Measurements from ENCODE around the gene FAHD1. TPM values are rescaled to one million over a fixed set of nuclear protein-coding genes. Genes with fewer than 3 reads are reported as not detected.

The FAHD1 gene
- total and polyA plus RNA-seq, 9 of the 15 experiments (the other 6 are each of a cell fraction or from before 2014, with no cell fraction given) = 2.2 to 20.9 (median 10.7) TPM

DNA sequence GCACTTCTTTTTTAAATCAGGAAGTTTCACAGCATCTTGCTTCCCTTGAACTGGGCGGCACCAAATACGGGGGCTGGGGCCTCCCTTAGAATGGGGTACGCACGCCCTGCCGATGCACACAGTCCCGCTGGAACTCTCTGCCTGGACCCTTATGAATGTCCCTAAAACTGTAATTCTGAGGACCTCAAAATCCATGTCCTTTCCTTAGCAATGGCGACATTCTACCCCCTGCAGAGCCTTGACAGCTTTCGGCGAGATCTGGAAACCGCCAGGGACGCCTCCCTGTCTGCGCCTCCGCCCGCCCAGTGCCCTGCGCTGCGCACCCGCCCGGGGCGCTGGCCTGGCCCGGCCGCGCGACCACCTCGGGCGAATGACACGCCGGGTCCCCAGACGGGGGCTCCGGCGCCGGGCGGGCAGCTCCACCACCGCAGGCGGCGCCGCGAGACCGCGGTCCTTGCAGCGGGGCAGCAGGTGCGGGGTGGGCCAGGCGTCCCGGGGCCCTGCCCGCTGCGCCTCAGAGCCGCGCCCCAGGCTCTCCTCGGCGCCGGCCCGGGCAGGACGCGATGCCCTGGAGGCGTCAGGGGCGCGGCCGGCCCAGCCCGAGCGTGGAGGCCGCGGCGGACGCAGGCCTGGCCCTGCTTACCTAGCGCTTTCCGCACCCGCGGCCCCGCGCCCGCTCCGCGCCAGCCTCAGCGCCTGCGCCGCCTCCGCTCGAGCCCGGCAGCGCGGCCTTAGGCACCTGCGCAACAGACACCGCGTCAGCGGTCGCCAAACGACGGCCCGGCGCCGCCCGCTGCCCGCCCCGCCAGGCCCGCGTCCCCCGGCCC, 929 bp upstream of the FAHD1 start (continued):
- TF ChIP-seq, protein P1, sequence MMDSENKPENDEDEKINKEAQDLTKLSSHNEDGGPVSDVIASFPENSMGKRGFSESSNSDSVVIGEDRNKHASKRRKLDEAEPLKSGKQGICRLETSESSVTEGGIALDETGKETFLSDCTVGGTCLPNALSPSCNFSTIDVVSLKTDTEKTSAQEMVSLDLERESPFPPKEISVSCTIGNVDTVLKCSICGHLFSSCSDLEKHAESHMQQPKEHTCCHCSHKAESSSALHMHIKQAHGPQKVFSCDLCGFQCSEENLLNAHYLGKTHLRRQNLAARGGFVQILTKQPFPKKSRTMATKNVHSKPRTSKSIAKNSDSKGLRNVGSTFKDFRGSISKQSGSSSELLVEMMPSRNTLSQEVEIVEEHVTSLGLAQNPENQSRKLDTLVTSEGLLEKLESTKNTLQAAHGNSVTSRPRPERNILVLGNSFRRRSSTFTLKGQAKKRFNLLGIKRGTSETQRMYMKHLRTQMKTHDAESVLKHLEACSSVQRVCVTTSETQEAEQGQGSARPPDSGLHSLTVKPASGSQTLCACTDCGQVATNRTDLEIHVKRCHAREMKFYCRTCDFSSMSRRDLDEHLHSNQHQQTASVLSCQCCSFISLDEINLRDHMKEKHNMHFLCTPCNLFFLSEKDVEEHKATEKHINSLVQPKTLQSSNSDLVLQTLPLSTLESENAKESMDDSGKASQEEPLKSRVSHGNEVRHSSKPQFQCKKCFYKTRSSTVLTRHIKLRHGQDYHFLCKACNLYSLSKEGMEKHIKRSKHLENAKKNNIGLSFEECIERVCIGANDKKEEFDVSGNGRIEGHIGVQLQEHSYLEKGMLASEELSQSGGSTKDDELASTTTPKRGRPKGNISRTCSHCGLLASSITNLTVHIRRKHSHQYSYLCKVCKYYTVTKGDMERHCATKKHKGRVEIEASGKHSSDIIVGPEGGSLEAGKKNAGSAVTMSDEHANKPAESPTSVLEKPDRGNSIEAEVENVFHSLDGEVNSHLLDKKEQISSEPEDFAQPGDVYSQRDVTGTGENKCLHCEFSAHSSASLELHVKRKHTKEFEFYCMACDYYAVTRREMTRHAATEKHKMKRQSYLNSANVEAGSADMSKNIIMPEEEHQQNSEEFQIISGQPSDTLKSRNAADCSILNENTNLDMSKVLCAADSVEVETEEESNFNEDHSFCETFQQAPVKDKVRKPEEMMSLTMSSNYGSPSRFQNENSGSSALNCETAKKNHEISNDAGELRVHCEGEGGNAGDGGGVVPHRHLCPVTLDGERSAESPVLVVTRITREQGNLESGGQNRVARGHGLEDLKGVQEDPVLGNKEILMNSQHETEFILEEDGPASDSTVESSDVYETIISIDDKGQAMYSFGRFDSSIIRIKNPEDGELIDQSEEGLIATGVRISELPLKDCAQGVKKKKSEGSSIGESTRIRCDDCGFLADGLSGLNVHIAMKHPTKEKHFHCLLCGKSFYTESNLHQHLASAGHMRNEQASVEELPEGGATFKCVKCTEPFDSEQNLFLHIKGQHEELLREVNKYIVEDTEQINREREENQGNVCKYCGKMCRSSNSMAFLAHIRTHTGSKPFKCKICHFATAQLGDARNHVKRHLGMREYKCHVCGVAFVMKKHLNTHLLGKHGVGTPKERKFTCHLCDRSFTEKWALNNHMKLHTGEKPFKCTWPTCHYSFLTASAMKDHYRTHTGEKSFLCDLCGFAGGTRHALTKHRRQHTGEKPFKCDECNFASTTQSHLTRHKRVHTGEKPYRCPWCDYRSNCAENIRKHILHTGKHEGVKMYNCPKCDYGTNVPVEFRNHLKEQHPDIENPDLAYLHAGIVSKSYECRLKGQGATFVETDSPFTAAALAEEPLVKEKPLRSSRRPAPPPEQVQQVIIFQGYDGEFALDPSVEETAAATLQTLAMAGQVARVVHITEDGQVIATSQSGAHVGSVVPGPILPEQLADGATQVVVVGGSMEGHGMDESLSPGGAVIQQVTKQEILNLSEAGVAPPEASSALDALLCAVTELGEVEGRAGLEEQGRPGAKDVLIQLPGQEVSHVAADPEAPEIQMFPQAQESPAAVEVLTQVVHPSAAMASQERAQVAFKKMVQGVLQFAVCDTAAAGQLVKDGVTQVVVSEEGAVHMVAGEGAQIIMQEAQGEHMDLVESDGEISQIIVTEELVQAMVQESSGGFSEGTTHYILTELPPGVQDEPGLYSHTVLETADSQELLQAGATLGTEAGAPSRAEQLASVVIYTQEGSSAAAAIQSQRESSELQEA (IDR thresholded peaks at IDR 0.05; ENCODE audit: low read depth) = no peak
- TF ChIP-seq TOE1 (IDR thresholded peaks at IDR 0.05; ENCODE audit: borderline replicate concordance) = no peak
- TF ChIP-seq TOE1 (CRISPR knock-in tag; IDR thresholded peaks at IDR 0.05; ENCODE audit: borderline replicate concordance, low read depth) = no peak
- peak; percentile 53 for TF ChIP-seq SAP30 (IDR thresholded peaks at IDR 0.05; ENCODE audit: borderline replicate concordance, insufficient read depth, low read depth, low read length, poor library complexity, severe bottlenecking)
- TF ChIP-seq ZNF3 (CRISPR knock-in tag; IDR thresholded peaks at IDR 0.05) = no peak
- TF ChIP-seq IRF2 (CRISPR knock-in tag; IDR thresholded peaks at IDR 0.05) = no peak
- TF ChIP-seq ZNF124 (CRISPR knock-in tag; IDR thresholded peaks at IDR 0.05) = no peak
- TF ChIP-seq, protein P2, sequence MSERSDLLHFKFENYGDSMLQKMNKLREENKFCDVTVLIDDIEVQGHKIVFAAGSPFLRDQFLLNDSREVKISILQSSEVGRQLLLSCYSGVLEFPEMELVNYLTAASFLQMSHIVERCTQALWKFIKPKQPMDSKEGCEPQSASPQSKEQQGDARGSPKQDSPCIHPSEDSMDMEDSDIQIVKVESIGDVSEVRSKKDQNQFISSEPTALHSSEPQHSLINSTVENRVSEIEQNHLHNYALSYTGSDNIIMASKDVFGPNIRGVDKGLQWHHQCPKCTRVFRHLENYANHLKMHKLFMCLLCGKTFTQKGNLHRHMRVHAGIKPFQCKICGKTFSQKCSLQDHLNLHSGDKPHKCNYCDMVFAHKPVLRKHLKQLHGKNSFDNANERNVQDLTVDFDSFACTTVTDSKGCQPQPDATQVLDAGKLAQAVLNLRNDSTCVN (CRISPR knock-in tag; IDR thresholded peaks at IDR 0.05) = no peak
- no peak for TF ChIP-seq FOXM1 (IDR thresholded peaks at IDR 0.05; ENCODE audit: low read depth)
- peak; percentile 5; the same call in 1 of the 2 replicates for TF ChIP-seq FOXM1 (CRISPR knock-in tag; IDR thresholded peaks at IDR 0.05; ENCODE audit: low read depth)
- TF ChIP-seq KLF13 (tag; IDR thresholded peaks at IDR 0.05; ENCODE audit: borderline replicate concordance, low read depth) = no peak
- TF ChIP-seq GATAD2B (IDR thresholded peaks at IDR 0.05; ENCODE audit: borderline replicate concordance) = peak; percentile 81; the same call in 1 of the 2 replicates
- no peak for TF ChIP-seq ZBTB8A (IDR thresholded peaks at IDR 0.05; ENCODE audit: partially characterized antibody)
- 0 out of 4 replicates have a peak, but pooled peaks of 1 of the 2 experiments have one; percentile 35 for TF ChIP-seq NONO (IDR thresholded peaks at IDR 0.05; ENCODE audit: low read depth in 2 of 2, low read length in 1 of 2)
- no peak for TF ChIP-seq ZNF23 (CRISPR knock-in tag; IDR thresholded peaks at IDR 0.05)
- TF ChIP-seq, protein P3, sequence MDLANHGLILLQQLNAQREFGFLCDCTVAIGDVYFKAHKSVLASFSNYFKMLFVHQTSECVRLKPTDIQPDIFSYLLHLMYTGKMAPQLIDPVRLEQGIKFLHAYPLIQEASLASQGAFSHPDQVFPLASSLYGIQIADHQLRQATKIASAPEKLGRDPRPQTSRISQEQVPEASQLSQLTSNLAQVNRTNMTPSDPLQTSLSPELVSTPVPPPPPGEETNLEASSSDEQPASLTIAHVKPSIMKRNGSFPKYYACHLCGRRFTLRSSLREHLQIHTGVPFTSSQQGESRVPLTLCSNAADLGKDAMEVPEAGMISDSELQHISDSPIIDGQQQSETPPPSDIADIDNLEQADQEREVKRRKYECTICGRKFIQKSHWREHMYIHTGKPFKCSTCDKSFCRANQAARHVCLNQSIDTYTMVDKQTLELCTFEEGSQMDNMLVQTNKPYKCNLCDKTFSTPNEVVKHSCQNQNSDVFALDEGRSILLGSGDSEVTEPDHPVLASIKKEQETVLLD (IDR thresholded peaks at IDR 0.05) = no peak

Measured in K562 (cell line).